Activated CD4-positive, alpha-beta T cell treated with anti-CD3 and anti-CD28 coated beads, Interleukin-2, Interleukin-6, amounts not matched to agents 100 ng/mL and 50 ng/mL, durations not matched to agents 16 hours and 8 hours (primary cell): ENCODE measurements around the gene CBARP.
"Not testable (repeated sequence)": the region's sequence is repeated elsewhere in the genome, so short reads cannot be mapped to it uniquely, and the experiment has no call there.

Source experiments
- DNase-seq: peaks from one replicate; pipeline ENCODE4 v3.0.0-alpha.2; 2020

Gene CBARP

GRCh38 chr19:1206864-1207450, 30.8 kb downstream of the CBARP start:
- DNase-seq, result peak; percentile 53

GRCh38 chr19:1206150-1206863, 31.5 kb downstream of the CBARP start:
- DNase-seq, result no peak

DNA sequence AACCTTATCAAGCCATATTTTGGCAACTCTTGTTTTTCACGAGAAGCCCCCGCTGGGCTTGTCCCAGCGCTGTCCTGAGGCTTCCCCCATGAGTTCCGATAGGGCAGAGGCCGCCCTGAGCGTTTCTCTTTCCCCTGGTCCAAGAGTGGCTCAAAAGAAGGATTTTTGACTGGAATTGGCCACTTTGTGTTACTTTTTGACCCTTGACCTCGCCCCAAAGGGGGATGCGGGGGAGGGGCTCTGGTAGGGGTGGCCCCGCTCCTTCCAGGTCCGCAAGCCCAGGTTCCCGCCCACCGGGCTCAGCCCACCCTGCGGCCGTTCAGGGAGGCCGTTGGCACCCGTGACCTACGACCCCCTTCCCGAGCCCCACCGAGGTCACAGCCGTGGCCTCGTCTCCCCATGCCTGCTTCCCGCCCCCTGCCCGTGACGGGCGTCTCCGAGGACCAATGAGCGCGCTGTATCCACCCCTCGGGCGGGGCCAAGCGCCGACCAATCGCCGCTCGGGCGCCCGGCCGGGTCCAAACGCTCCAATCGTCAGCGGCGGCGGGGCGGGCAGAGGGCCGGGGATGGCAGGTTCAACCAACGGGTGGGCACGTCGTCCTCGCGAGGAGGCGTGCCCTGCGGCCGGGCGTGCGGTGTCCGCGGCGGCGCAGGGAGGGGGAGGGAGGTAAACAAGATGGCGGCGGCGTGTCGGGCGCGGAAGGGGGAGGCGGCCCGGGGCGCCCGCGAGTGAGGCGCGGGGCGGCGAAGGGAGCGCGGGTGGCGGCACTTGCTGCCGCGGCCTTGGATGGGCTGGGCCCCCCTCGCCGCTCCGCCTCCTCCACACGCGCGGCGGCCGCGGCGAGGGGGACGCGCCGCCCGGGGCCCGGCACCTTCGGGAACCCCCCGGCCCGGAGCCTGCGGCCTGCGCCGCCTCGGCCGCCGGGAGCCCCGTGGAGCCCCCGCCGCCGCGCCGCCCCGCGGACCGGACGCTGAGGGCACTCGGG, 32.4 kb downstream of the CBARP start, which contains the start of gene STK11:
Gene STK11, plus strand, starts transcription at position 665 of the 986 bp plus-strand sequence. CDS start 1,136 bp downstream, outside the sequence.
- DNase-seq, result peak; percentile 100

DNA sequence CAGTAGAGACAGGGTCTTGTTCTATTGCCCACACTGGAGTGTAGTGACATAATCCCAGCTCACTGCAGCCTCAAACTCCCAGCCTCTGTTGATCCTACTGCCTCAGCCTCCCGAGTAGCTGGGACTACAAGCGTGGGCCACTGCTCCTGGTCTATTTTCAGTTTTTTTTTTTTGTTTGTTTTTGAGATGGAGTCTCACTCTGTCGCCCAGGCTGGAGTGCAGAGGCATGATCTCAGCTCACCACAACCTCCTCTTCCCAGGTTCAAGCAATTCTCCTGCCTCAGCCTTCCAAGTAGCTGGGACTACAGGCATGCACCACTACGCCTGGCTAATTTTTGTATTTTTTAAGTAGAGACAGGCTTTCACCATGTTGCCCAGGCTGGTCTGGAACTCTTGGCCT, 37.2 kb downstream of the CBARP start:
- not testable (repeated sequence) for DNase-seq

DNA sequence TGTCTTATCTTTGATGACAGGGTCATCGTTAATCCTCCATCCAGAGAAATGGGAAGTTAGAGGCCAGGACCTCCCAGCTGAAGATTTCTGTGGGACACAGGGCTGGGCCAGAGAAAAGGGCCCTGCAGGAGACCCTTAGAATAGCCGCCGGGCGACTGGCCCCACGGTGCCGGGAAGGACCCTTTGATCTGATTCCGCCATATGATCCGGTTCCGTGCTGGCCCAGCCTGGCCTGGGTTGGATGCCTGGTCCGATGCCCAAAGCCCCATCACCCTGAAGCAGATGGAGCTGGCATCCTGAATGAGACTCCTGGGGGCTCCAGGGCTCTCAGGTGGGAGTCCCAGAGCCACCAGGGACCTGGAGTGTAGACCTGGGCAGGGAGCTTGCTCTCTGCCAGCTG, 38.3 kb downstream of the CBARP start:
- DNase-seq, result no peak

DNA sequence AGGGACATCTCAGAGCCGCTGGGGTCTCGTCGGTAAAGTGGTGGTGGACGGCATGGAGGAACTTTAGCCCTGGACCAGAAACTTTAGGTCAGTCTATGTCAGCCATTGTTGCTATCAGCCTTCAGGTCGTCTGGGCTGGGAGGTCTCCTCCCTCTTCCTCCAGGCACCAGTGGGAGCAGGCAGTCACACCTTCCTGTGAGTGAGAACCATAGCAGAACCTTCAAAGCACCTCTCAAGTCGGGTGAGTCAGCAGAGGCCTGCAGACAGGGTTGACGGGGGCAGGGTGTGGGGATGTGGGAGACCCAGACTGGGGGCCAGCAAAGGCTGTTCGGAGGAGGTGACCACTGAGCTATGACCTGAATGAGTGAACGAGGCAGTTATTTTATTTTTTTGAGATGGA, 48.4 kb downstream of the CBARP start:
- DNase-seq, result peak; percentile 66

GRCh38 chr19:1183543-1184172, 54.1 kb downstream of the CBARP start:
- no peak for DNase-seq

DNA sequence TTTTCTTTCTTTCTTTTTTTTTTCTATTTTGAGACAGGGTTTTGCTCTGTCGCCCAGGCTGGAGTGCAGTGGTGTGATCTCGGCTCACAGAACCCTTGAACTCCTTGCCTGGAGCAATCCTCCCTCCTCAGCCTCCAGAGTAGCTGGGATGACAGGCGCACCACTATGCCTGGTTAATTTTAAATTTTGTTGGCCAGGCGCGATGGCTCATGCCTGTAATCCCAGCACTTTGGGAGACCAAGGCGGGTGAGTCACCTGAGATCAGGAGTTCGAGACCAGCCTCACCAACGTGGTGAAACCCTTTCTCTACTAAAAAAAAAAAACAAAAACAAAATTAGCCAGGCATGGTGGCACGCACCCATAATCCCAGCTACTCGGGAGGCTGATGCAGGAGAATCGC, 55.1 kb downstream of the CBARP start:
- no peak for DNase-seq

- DNase-seq, result no peak
These were observed 55.7 kb downstream of the CBARP start for GRCh38 chr19:1182068-1182467.

GRCh38 chr19:1181606-1182005, 56.2 kb downstream of the CBARP start:
- no peak for DNase-seq
